HG02610 (cell line): ENCODE data around the gene SLC5A1.
"Not testable (repeated sequence)": the region's sequence is repeated elsewhere in the genome, so short reads cannot be mapped to it uniquely, and the experiment has no call there.

Experiments used
- ATAC-seq: cut with Tn5 transposase; IDR thresholded peaks from one replicate; pipeline ENCODE4 v1.9.1; 2021; ENCODE audit warnings: mild to moderate bottlenecking, moderate library complexity; ENCODE audit not compliant: unreplicated experiment

The SLC5A1 gene

DNA sequence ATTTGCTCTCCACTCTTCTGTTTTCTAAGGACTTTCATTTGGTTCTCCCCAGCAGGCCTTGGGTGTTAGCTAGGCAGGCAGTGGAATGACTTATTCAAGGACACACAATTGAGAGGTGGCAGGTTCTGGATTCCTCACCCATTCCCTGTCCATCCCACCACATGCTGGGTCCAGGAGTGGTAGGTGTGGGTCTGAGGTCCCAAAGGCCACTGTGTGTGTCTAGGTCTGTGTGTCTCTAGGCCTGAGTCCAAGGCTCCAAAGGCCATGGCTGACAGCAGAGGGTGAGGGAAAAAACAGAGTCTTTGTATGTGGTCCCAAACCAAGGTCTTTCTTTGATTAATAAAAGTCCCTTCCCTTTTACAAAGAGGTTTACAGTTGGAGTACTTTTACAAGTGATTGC, 40.8 kb downstream of the SLC5A1 start:
- ATAC-seq: no peak

GRCh38 chr22:32088084-32088483, 45.0 kb downstream of the SLC5A1 start:
- ATAC-seq: no peak

- no peak for ATAC-seq
Measured at GRCh38 chr22:32097018-32097417, 54.0 kb downstream of the SLC5A1 start.

GRCh38 chr22:32097881-32098499, 54.9 kb downstream of the SLC5A1 start:
- no peak for ATAC-seq

- no peak for ATAC-seq
Measured at GRCh38 chr22:32100711-32101110, 57.6 kb downstream of the SLC5A1 start.

- no peak for ATAC-seq
Measured at GRCh38 chr22:32103658-32104315, 60.7 kb downstream of the SLC5A1 start.

GRCh38 chr22:32106930-32107329, 63.9 kb downstream of the SLC5A1 start:
- ATAC-seq: no peak

DNA sequence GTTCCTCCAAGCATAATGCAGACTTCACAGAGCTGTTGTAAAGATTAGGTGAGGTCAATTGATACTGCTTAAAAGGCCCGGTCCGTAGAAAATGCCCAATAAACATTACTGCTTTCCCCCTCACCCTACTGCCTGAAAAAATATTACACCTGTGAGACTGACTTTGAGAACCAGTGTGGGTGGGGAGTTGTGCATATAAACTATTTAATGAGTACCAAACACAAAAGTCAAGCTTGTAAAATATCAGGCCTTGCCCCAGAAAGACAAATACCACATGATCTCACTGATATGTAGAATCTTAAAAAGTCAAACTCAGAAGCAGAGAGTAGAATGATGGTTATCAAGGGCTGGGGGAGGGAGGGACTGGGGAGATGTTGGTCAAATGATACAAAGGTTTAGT, 69.3 kb downstream of the SLC5A1 start:
- no peak for ATAC-seq

DNA sequence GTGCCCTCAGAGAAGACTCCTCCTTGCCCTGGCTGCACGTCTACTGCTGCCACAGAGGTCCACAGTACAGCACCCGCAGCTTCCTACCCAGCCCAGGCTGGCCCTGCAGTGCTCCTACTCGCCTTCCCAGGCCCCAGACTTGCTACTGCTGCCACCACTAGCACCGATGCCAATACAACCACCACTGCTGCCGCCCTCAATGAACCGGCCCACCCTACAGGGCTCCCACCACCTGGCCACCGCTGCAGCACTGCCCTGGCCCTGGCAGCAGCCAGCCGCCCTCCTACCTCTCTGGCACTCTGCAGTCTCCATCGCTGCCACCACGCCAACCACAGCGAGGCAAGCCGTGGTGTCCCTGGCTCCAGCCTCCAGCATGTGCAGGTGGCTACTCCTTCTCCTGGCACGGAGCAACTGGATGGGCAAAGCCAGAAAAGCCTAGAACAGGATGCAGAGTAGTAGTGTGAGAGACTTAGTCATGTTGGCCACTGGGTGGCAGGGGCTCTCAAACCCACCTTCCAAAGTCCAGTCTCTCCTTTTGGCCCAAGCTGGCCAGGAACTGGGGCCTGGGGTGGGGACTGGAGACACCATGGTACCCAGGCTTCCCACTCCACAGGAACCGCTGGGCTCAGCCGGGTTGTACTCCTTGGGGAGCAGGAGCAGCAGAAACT, 76.6 kb downstream of the SLC5A1 start:
- no peak for ATAC-seq

- ATAC-seq: no peak
Measured at GRCh38 chr22:32120603-32121002, 77.5 kb downstream of the SLC5A1 start.

DNA sequence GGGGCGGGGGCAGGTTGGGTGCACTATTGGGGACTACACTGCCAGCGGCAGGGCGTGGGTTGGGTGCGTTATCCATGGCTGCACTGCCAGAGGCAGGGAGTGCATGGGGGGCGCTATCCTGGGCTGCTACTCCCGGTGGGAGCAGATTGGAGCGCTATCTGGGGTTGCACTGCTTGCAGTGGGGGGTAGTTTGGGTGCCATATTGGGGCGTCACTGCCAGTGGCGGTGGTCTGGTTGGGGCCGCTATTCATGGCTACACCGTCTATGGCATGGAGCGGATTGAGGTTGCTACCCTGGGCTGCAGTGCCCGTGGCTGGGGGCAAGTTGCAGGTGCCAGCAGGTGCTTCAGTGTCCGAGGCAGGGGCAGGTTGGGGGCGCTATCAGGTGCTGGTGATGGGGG, 79.8 kb downstream of the SLC5A1 start:
- ATAC-seq: no peak

GRCh38 chr22:32123657-32124056, 80.6 kb downstream of the SLC5A1 start:
- no peak for ATAC-seq

DNA sequence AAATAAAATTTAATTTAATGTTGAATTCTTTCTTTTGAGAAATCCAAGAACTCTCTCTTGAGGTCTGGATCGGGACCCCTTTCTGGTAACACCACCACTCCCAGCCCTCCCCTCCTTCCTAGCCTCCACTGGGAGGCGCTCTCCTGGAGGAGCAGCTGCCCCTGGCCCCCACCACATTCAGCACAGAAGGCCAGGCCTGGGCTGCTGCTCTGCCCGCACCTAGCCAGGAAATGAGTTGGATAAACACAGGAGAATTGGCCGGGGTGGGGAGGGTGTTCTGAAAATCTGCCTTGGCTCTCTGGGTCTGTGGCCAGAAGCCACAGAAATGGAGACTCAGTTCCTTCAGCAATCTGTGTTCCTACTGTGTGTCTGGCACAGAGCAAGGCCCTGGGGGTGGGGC, 84.8 kb downstream of the SLC5A1 start:
- no peak for ATAC-seq

- ATAC-seq: no peak
Measured at GRCh38 chr22:32130464-32130863, 87.4 kb downstream of the SLC5A1 start.

DNA sequence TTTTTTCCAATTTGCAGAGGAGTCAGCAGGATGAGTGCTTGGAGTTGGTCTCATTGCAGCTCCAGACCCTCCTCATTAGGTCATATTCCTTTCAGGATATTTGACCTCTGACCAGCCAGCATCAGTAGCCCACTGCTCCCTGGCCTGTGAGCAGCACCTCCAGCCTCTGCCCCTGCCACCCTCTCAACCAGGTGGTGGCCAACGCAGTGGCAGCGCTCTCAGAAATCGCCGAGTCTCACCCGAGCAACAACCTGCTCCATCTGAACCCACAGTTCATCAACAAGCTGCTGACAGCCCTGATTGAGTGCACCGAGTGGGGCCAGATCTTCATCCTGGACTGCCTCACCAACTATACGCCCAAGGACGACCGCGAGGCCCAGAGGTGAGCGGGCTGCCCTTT, 89.1 kb downstream of the SLC5A1 start:
- no peak for ATAC-seq

DNA sequence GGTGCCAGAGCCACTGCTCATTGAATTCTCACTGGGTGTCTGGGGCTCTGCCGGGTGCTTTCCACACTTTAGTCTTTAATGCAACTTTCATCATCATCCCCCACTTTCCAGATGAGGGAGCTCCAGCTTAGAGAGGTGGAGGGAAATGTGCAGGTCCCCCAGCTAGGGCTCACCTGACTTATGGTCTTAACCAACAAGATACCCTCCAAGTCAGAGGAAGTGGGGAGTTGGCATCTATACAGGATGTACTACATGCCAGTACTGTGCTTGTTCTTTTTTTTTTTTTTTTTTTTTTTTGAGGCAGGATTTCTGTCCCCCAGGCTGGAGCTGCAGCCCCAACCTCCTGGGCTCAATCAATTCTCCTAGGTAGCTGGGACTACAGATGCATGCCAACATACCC, 89.7 kb downstream of the SLC5A1 start:
- no peak for ATAC-seq

DNA sequence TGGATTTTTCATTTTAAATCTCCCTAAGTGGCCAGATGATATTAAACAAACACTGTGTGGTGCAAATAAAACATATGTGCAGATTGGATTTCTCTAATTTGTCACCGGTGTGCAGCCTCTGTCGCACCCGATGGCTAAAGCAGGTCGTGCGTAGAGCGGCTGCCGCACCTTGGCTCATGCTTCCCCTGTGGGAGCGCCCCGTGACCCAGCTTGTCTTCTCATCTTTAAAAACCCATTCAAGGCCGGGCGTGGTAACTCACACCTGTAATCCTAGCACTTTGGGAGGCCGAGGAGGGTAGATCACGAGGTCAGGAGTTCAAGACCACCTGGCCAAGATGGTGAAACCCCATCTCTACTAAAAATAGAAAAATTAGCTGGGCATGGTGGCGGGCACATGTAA, 91.7 kb downstream of the SLC5A1 start:
- not testable (repeated sequence) for ATAC-seq

DNA sequence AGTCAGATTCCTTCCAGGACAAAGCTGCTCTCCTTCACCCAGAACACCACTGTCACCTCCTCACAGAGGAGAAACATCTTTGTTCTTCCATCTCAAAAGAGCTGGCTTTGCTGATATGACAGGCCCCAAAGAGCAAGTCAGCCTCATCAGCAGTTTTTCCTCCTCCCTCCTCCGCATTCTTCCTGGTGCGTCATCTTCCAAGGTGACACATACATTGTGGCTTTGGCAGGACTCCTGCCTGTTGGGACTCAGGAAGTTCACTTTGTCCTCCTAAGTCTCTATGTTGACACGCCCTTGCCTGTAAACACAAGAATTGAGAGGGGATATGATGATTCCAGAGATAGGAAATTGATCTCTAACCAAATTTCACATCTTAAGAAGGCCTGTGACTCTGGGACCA, 92.9 kb downstream of the SLC5A1 start:
- not testable (repeated sequence) for ATAC-seq

- ATAC-seq: not testable (repeated sequence)
Measured at GRCh38 chr22:32136881-32137280, 93.8 kb downstream of the SLC5A1 start.

DNA sequence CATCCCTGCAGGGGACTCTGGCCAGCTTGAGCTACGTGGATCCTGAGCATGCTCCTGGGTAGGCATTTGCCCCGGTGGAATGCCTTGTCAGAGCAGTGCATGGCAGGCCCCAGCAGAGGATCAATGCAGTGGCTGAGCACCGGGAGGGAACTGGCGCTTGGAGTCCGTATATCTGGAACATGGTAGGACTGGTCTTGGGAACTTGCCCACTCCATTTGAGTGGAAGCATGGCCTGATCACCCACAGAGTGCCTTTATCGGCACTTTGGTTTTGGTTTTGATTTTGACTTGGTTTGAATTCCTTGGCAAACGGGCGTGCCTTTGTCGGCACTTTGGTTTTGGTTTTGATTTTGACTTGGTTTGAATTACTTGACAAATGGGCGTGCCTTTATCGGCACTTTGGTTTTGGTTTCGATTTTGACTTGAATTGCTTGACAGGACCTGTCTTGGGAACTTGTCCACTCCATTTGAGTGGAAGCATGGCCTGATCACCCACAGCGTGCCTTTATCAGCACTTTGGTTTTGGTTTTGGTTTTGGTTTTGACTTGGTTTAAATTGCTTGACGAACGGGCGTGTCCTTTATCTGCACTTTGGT, 94.8 kb downstream of the SLC5A1 start:
- ATAC-seq: not testable (repeated sequence)

- not testable (repeated sequence) for ATAC-seq
Measured at GRCh38 chr22:32138576-32138975, 95.5 kb downstream of the SLC5A1 start.

- ATAC-seq: not testable (repeated sequence)
Measured at GRCh38 chr22:32140688-32141087, 97.6 kb downstream of the SLC5A1 start.
